ENCODE measurements around the gene RPL36AL.

- no peak for TF ChIP-seq CTCF (IDR thresholded peaks at IDR 0.05)
- TF ChIP-seq POLR2A (IDR thresholded peaks at IDR 0.05) = no peak
Observed at GRCh38 chr14:49612671-49613070, 7.8 kb downstream of the RPL36AL start.
